Esophagus squamous epithelium (tissue), 4 donors: ENCODE measurements around the gene CRTC2.

Source experiments
- CTCF ChIP-seq, 6 experiments: fragments of 450-650 bp in 4 of 6; fragments of 200-600 bp in 2 of 6; sonication (generic) in 2 of 6; IDR thresholded peaks; one replicate each; pipeline ENCODE4 v1.5.1; 2016 to 2019; ENCODE audit warnings: antibody characterized with exemption in 6 of 6, mild to moderate bottlenecking in 4 of 6, moderate library complexity in 4 of 6
- POLR2A ChIP-seq, 4 donors: fragments of 450-650 bp; IDR thresholded peaks; one replicate each; pipeline ENCODE4 v1.6.1; 2017; ENCODE audit warnings: antibody characterized with exemption in 4 of 4, mild to moderate bottlenecking in 4 of 4, moderate library complexity in 3 of 4

- no peak for TF ChIP-seq CTCF (IDR thresholded peaks at IDR 0.05)
- no peak for TF ChIP-seq POLR2A (IDR thresholded peaks at IDR 0.05)
Observed at GRCh38 chr1:153932156-153933131, 26.0 kb downstream of the CRTC2 start.
